Lower leg skin (tissue), 4 donors: ENCODE results near the gene UNC13A. TPM values are rescaled to one million over a fixed set of nuclear protein-coding genes. Genes with fewer than 3 reads are reported as not detected.

ENCODE experiments used
- DNase-seq, 2 donors: peaks; one replicate each; pipeline ENCODE4 v3.0.0-alpha.2; 2019; ENCODE audit warnings: low spot score in 2 of 2
- H3K4me3 ChIP-seq: fragments of 200-600 bp; sonication (generic); 2 replicates; pipeline ENCODE4 v1.5.1; 2017; ENCODE audit warnings: mild to moderate bottlenecking, low read depth; ENCODE audit not compliant: poor library complexity, severe bottlenecking
- CTCF ChIP-seq, 3 donors: fragments of 450-650 bp; IDR thresholded peaks; one replicate each; pipeline ENCODE4 v1.5.1; 2016; ENCODE audit warnings: antibody characterized with exemption in 3 of 3, mild to moderate bottlenecking in 3 of 3, moderate library complexity in 2 of 3
- POLR2A ChIP-seq, 2 donors: fragments of 450-650 bp; IDR thresholded peaks; one replicate each; pipeline ENCODE4 v1.6.1; 2016 to 2017; ENCODE audit warnings: antibody characterized with exemption in 2 of 2, mild to moderate bottlenecking in 1 of 2, moderate library complexity in 1 of 2
- WGBS, 2 donors: methylation state at CpG; one replicate each; pipeline ENCODE4 v1.1.5; 2018; 5-methylcytosine and 5-hydroxymethylcytosine counted together
- intact Hi-C: fragments of 100-400 bp; cut with DNase I; formaldehyde crosslinking; loops from one replicate; pipeline ENCODE4 v1.15.0; 2023; ENCODE audit warnings: low total_unique reads
- total RNA-seq, 4 donors: library from RNA; depleted of rRNA; stranded (reverse); fragments of >200 nt; gene quantifications; one replicate each; pipeline ENCODE4 v1.1.0, GENCODE V29; 2016

UNC13A gene
- total RNA-seq, 4 donors from 2014 or later, result not detected

- DNase-seq, result no peak
- intact Hi-C loops, result no loop called here
- no peak overlapping the region for H3K4me3 ChIP-seq
- TF ChIP-seq CTCF (IDR thresholded peaks at IDR 0.05) (no peak), POLR2A (IDR thresholded peaks at IDR 0.05) (no peak)
- 53 to 56% methylated on average over 8 of the region's 8 CpGs for WGBS, 2 donors
Observed at GRCh38 chr19:17604372-17605025, 83.7 kb downstream of the UNC13A start.

- TF ChIP-seq CTCF (IDR thresholded peaks at IDR 0.05) (no peak), POLR2A (IDR thresholded peaks at IDR 0.05) (no peak)
- H3K4me3 ChIP-seq, result no peak overlapping the region
- 72 to 74% methylated on average over 7 of the region's 7 CpGs for WGBS, 2 donors
- intact Hi-C loops, result no loop called here
- no peak for DNase-seq
Observed at GRCh38 chr19:17602872-17603510, 85.2 kb downstream of the UNC13A start.

GRCh38 chr19:17602217-17602616 is 85.9 kb downstream of the UNC13A start:
- WGBS, 2 donors, result 63 to 69% methylated on average over 8 of the region's 8 CpGs
- TF ChIP-seq CTCF (IDR thresholded peaks at IDR 0.05) (no peak), POLR2A (IDR thresholded peaks at IDR 0.05) (no peak)
- intact Hi-C loops, result no loop called here
- DNase-seq, result no peak
- no peak overlapping the region for H3K4me3 ChIP-seq

GRCh38 chr19:17601683-17602082 is 86.5 kb downstream of the UNC13A start:
- no peak overlapping the region for H3K4me3 ChIP-seq
- DNase-seq, result no peak
- WGBS, 2 donors, result 16 to 25% methylated on average over 9 of the region's 9 CpGs
- no peak for TF ChIP-seq POLR2A (IDR thresholded peaks at IDR 0.05)
- no peak for TF ChIP-seq CTCF (IDR thresholded peaks at IDR 0.05)
- intact Hi-C loops, result no loop called here

GRCh38 chr19:17599780-17600179 is 88.4 kb downstream of the UNC13A start:
- intact Hi-C loops, result no loop called here
- TF ChIP-seq CTCF (IDR thresholded peaks at IDR 0.05) (no peak), POLR2A (IDR thresholded peaks at IDR 0.05) (no peak)
- DNase-seq, result no peak

More at GRCh38 chr19:17599780-17600179, 88.4 kb downstream of the UNC13A start:
- WGBS, 2 donors, result 50 to 58% methylated on average over 10 of the region's 10 CpGs
- no peak overlapping the region for H3K4me3 ChIP-seq
